Osteoblast (primary cell): ENCODE data around the gene PIAS1. TPM values are rescaled to one million over a fixed set of nuclear protein-coding genes. Genes with fewer than 3 reads are reported as not detected.

Experiments used
- DNase-seq: peaks from one replicate; pipeline ENCODE4 v3.0.0; 2011; ENCODE audit warnings: low spot score, mixed read lengths; ENCODE audit not compliant: insufficient read length; ENCODE audit errors: missing footprints
- H2AFZ ChIP-seq: 2 replicates; pipeline ENCODE4 v1.6.0; 2011; ENCODE audit warnings: mild to moderate bottlenecking, low read length
- H3K27ac ChIP-seq: 2 replicates; pipeline ENCODE4 v1.5.1; 2011; ENCODE audit warnings: mild to moderate bottlenecking, low read depth, low read length, moderate library complexity
- H3K27me3 ChIP-seq: 2 replicates; pipeline ENCODE4 v1.6.0; 2012; ENCODE audit warnings: mild to moderate bottlenecking, control low read depth, inconsistent platforms, low read length, moderate library complexity; ENCODE audit not compliant: insufficient read depth
- H3K36me3 ChIP-seq: 2 replicates; pipeline ENCODE4 v1.5.1; 2011; ENCODE audit warnings: mild to moderate bottlenecking, low read length, control low read depth, moderate library complexity; ENCODE audit not compliant: insufficient read depth
- H3K4me1 ChIP-seq: 2 replicates; pipeline ENCODE4 v1.5.1; 2011; ENCODE audit warnings: mild to moderate bottlenecking, low read length, control low read depth, moderate library complexity; ENCODE audit not compliant: insufficient read depth
- H3K4me2 ChIP-seq: 2 replicates; pipeline ENCODE4 v1.6.0; 2011; ENCODE audit warnings: mild to moderate bottlenecking, low read length; ENCODE audit not compliant: insufficient read depth
- H3K4me3 ChIP-seq: fragments of 200-600 bp; sonication (generic); 3 replicates; pipeline ENCODE4 v1.5.1; 2012; ENCODE audit warnings: mild to moderate bottlenecking, low read length, inconsistent platforms; ENCODE audit not compliant: insufficient read depth
- H3K79me2 ChIP-seq: 2 replicates; pipeline ENCODE4 v1.6.0; 2012; ENCODE audit warnings: mild to moderate bottlenecking, low read length, control low read depth, inconsistent platforms; ENCODE audit not compliant: insufficient read depth
- H3K9me3 ChIP-seq: 2 replicates; pipeline ENCODE4 v1.5.1; 2011; ENCODE audit warnings: low read depth, low read length, control low read depth
- H4K20me1 ChIP-seq: 2 replicates; pipeline ENCODE4 v1.6.0; 2012; ENCODE audit warnings: mild to moderate bottlenecking, low read length, control low read depth; ENCODE audit not compliant: insufficient read depth
- total RNA-seq: library from RNA; depleted of rRNA; stranded (reverse); fragments of >200 nt; gene quantifications from 2 replicates; pipeline ENCODE4 v1.2.3, GENCODE V29; 2012
- TF ChIP-seq, protein P1 (sequence below): IDR thresholded peaks from 2 replicates; pipeline ENCODE4 v1.5.1; 2011; ENCODE audit warnings: mild to moderate bottlenecking, low read depth, low read length, moderate library complexity; ENCODE audit errors: extremely low read depth

PIAS1 gene
- total RNA-seq, 1 donor = 29.0 TPM

GRCh38 chr15:68062946-68063465 is 8.9 kb downstream of the PIAS1 start:
- Histone ChIP-seq H3K36me3 (peaks cover 3% of the 10 kb centered on the region), H3K27ac (no peak overlapping the region), H4K20me1 (peaks cover 80% of the 10 kb centered on the region), H3K4me1 (no peaks in the 10 kb centered on the region), H2AFZ (no peak overlapping the region), H3K27me3 (no peaks in the 10 kb centered on the region), H3K79me2 (peaks cover 97% of the 10 kb centered on the region), H3K9me3 (no peaks in the 10 kb centered on the region), H3K4me3 (no peak overlapping the region), H3K4me2 (no peak overlapping the region)
- DNase-seq = no peak
- TF ChIP-seq, protein P1, sequence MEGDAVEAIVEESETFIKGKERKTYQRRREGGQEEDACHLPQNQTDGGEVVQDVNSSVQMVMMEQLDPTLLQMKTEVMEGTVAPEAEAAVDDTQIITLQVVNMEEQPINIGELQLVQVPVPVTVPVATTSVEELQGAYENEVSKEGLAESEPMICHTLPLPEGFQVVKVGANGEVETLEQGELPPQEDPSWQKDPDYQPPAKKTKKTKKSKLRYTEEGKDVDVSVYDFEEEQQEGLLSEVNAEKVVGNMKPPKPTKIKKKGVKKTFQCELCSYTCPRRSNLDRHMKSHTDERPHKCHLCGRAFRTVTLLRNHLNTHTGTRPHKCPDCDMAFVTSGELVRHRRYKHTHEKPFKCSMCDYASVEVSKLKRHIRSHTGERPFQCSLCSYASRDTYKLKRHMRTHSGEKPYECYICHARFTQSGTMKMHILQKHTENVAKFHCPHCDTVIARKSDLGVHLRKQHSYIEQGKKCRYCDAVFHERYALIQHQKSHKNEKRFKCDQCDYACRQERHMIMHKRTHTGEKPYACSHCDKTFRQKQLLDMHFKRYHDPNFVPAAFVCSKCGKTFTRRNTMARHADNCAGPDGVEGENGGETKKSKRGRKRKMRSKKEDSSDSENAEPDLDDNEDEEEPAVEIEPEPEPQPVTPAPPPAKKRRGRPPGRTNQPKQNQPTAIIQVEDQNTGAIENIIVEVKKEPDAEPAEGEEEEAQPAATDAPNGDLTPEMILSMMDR = no peak

DNA sequence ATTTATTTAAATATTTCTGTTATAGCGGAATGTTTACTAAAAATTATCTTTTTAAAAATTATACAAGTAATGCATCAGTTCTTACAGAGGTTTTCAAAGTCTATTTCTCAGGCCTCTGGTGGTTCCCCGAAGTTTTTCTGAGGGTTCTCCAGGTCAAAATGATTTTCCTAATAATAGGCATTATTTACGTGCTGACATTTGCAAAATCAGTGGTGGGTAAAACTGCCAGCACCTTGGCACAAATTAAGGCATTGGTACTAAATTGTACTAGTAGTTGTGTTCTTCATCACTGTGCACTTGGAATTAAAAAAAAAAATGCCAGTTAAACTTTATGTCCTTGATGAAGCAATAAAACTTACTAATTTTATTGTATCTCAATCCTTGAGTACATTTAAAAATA is 9.5 kb downstream of the PIAS1 start:
- H3K4me3 ChIP-seq = no peak overlapping the region
- no peaks in the 10 kb centered on the region for H3K4me1 ChIP-seq
- H3K27ac ChIP-seq = no peak overlapping the region
- TF ChIP-seq, protein P1 = no peak
- DNase-seq = no peak
- H3K4me2 ChIP-seq = no peak overlapping the region
- no peaks in the 10 kb centered on the region for H3K27me3 ChIP-seq
- H2AFZ ChIP-seq = no peak overlapping the region
- peaks cover 97% of the 10 kb centered on the region for H3K79me2 ChIP-seq
- peaks cover 80% of the 10 kb centered on the region for H4K20me1 ChIP-seq
- peaks cover 3% of the 10 kb centered on the region for H3K36me3 ChIP-seq
- H3K9me3 ChIP-seq = no peaks in the 10 kb centered on the region

DNA sequence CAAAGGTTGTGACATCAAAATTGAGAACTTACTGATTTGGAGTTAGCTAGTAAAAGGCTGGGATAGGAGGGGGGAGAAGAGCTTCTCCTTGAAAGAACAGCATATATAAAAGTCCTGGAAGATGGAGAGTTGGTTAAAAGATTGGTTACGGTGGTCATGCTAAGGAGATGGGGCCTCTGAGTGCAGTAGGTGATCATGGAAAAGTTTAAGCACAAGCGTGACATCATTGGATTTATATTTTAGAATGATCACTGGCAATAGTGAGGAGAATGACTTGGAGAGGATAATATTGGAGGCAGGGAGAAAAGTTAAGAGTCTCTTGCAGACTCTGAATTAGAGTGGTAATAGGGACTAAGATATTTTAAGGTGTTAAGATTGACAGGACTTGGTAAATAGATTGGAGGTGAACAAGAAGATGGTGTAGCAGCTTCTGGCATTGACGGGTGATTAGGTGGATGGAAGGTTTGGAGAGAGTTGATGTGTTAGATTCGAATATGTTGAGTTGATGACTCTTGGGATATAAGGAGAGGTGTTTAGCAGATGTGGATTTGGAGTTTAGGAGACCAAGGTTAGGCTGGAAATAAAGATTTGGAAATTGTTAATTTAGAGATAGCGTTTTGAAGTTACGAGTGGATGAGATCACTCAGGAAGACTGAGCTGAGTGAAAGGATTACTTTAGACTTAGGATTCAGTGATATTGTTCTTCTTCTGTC is 19.6 kb downstream of the PIAS1 start:
- peaks cover 67% of the 10 kb centered on the region for H4K20me1 ChIP-seq
- H3K4me1 ChIP-seq = no peaks in the 10 kb centered on the region
- peaks cover 88% of the 10 kb centered on the region for H3K79me2 ChIP-seq
- TF ChIP-seq, protein P1 = no peak
- H3K9me3 ChIP-seq = no peaks in the 10 kb centered on the region
- no peak overlapping the region for H3K27ac ChIP-seq
- no peak overlapping the region for H3K4me3 ChIP-seq
- H2AFZ ChIP-seq = no peak overlapping the region
- H3K27me3 ChIP-seq = no peaks in the 10 kb centered on the region
- no peak for DNase-seq
- H3K4me2 ChIP-seq = no peak overlapping the region
- H3K36me3 ChIP-seq = no peaks in the 10 kb centered on the region

GRCh38 chr15:68075764-68076385 is 21.8 kb downstream of the PIAS1 start:
- peaks cover 66% of the 10 kb centered on the region for H4K20me1 ChIP-seq
- H3K36me3 ChIP-seq = no peaks in the 10 kb centered on the region
- no peaks in the 10 kb centered on the region for H3K9me3 ChIP-seq
- no peaks in the 10 kb centered on the region for H3K4me1 ChIP-seq
- no peak for DNase-seq
- H3K79me2 ChIP-seq = peaks cover 90% of the 10 kb centered on the region
- H2AFZ ChIP-seq = no peak overlapping the region
- H3K4me2 ChIP-seq = no peak overlapping the region
- no peak overlapping the region for H3K4me3 ChIP-seq
- no peak overlapping the region for H3K27ac ChIP-seq
- TF ChIP-seq, protein P1 = no peak
- no peaks in the 10 kb centered on the region for H3K27me3 ChIP-seq
